SK-N-MC (cell line): ENCODE results near the gene NMB.

Experiments used
- EZH2 ChIP-seq: fragments of 200-600 bp; sonication (generic); IDR thresholded peaks from one replicate; pipeline ENCODE4 v1.6.1; 2017; ENCODE audit warnings: antibody characterized with exemption
- FOXP2 ChIP-seq: optimal IDR thresholded peaks from 2 replicates; pipeline ENCODE3; 2011; ENCODE audit warnings: mild to moderate bottlenecking, moderate library complexity; ENCODE audit not compliant: insufficient read depth; ENCODE audit errors: extremely low read length, control extremely low read depth
- POLR2AphosphoS5 ChIP-seq: IDR thresholded peaks from 2 replicates; pipeline ENCODE4 v1.6.1; 2012; ENCODE audit warnings: mild to moderate bottlenecking, low read depth, low read length, borderline replicate concordance

- TF ChIP-seq EZH2 (no peak), POLR2AphosphoS5 (no peak), FOXP2 (no peak)
Observed at GRCh38 chr15:84649706-84650105, 8.3 kb downstream of the NMB start.
